ENCODE measurements around the gene CEP162.

- TF ChIP-seq CTCF (IDR thresholded peaks at IDR 0.05) (no peak), RELA (CRISPR knock-in tag; IDR thresholded peaks at IDR 0.05; ENCODE audit: borderline replicate concordance) (no peak), PRRX2 (CRISPR knock-in tag; IDR thresholded peaks at IDR 0.05) (no peak), ESRRA (CRISPR knock-in tag; IDR thresholded peaks at IDR 0.05; ENCODE audit: borderline replicate concordance) (no peak), NR2C2 (CRISPR knock-in tag; IDR thresholded peaks at IDR 0.05) (no peak), E2F4 (CRISPR knock-in tag; IDR thresholded peaks at IDR 0.05; ENCODE audit: borderline replicate concordance, low read depth) (no peak)
Measured at GRCh38 chr6:84183430-84183829, 44.0 kb downstream of the CEP162 start.

All from WTC11 (cell line).